Thyroid gland (tissue), 4 donors: Measurements from ENCODE around the gene ACSM3.

Source experiments
- POLR2A ChIP-seq, 2 donors: fragments of 450-650 bp; IDR thresholded peaks; one replicate each; pipeline ENCODE4 v1.6.1; 2017; ENCODE audit warnings: antibody characterized with exemption in 2 of 2, mild to moderate bottlenecking in 2 of 2, moderate library complexity in 1 of 2
- TF ChIP-seq, protein P1 (sequence below), 6 experiments: fragments of 200-600 bp in 3 of 6; fragments of 450-650 bp in 3 of 6; sonication (generic) in 3 of 6; IDR thresholded peaks; one replicate each; pipeline ENCODE4 v1.5.1; 2016 to 2019; ENCODE audit warnings: antibody characterized with exemption in 6 of 6, mild to moderate bottlenecking in 2 of 6, inconsistent platforms in 1 of 6, moderate library complexity in 1 of 6

DNA sequence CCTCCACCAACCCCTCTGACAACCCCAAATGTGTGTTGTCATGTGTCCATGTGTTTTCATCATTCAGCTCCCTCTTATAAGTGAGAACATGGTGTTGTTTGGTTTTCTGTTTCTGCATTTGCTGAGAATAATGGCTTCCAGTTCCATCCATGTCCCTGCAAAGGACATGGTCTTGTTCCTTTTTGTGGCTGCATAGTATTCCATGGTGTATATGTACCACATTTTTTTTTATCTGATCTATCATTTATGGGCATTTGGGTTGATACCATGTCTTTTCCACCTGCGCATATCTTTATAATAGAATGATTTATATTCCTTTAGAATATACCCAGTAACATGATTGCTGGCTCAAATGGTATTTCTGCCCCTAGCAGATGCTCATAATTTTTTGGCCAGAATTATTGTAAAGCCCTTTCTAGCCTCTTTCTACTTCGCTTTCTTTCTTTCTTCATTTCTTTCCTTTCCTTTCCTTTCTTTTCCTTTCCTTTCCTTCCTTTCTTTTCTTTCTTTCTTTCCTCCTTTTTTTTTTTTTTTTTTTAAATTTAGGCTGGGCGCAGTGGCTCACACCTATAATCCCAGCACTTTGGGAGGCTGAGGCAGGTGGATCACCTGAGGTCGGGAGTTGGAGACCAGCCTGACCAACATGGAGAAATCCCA is 55.2 kb downstream of the ACSM3 start:
- TF ChIP-seq, protein P1, sequence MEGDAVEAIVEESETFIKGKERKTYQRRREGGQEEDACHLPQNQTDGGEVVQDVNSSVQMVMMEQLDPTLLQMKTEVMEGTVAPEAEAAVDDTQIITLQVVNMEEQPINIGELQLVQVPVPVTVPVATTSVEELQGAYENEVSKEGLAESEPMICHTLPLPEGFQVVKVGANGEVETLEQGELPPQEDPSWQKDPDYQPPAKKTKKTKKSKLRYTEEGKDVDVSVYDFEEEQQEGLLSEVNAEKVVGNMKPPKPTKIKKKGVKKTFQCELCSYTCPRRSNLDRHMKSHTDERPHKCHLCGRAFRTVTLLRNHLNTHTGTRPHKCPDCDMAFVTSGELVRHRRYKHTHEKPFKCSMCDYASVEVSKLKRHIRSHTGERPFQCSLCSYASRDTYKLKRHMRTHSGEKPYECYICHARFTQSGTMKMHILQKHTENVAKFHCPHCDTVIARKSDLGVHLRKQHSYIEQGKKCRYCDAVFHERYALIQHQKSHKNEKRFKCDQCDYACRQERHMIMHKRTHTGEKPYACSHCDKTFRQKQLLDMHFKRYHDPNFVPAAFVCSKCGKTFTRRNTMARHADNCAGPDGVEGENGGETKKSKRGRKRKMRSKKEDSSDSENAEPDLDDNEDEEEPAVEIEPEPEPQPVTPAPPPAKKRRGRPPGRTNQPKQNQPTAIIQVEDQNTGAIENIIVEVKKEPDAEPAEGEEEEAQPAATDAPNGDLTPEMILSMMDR (IDR thresholded peaks at IDR 0.05), result no peak
- TF ChIP-seq POLR2A (IDR thresholded peaks at IDR 0.05), result no peak
